Breast epithelium (tissue), 4 donors: Measurements from ENCODE around the gene PAN3. TPM values are rescaled to one million over a fixed set of nuclear protein-coding genes. Genes with fewer than 3 reads are reported as not detected.

Experiments
- DNase-seq, 2 donors: peaks; one replicate each; pipeline ENCODE4 v3.0.0-alpha.2; 2019; ENCODE audit warnings: low spot score in 2 of 2
- H3K27ac ChIP-seq, 2 donors: fragments of 200-600 bp; sonication (generic) in 1 of 2; one replicate each; pipeline ENCODE4 v1.5.1; 2016 to 2019; ENCODE audit warnings: mild to moderate bottlenecking in 1 of 2
- H3K27me3 ChIP-seq, 2 donors: fragments of 200-600 bp; sonication (generic) in 1 of 2; one replicate each; pipeline versions ENCODE4 v1.5.1 to v1.6.0; 2017 to 2019; ENCODE audit warnings: control low read depth in 1 of 2, mild to moderate bottlenecking in 1 of 2
- H3K36me3 ChIP-seq: fragments of 200-600 bp; one replicate; pipeline ENCODE4 v1.5.1; 2019
- H3K4me1 ChIP-seq, 2 donors: fragments of 200-600 bp; sonication (generic); one replicate each; pipeline ENCODE4 v1.5.1; 2016 to 2019; ENCODE audit warnings: control low read depth in 1 of 2
- H3K4me3 ChIP-seq, 3 donors: fragments of 200-600 bp; sonication (generic); 1 replicate in 2 of 3; 2 replicates in 1 of 3; pipeline ENCODE4 v1.5.1; 2016 to 2019; ENCODE audit warnings: mild to moderate bottlenecking in 3 of 3, moderate library complexity in 2 of 3
- H3K9me3 ChIP-seq, 2 donors: fragments of 200-600 bp; sonication (generic) in 1 of 2; one replicate each; pipeline ENCODE4 v1.5.1; 2016 to 2019; ENCODE audit warnings: control low read depth in 1 of 2
- CTCF ChIP-seq, 3 donors: fragments of 450-650 bp; IDR thresholded peaks; one replicate each; pipeline ENCODE4 v1.5.1; 2016 to 2017; ENCODE audit warnings: antibody characterized with exemption in 3 of 3, mild to moderate bottlenecking in 3 of 3, moderate library complexity in 3 of 3
- POLR2A ChIP-seq: fragments of 450-650 bp; IDR thresholded peaks from one replicate; pipeline ENCODE4 v1.6.1; 2016; ENCODE audit warnings: antibody characterized with exemption, mild to moderate bottlenecking, moderate library complexity
- POLR2AphosphoS5 ChIP-seq, 3 donors: sonication (generic); formaldehyde crosslinking; IDR thresholded peaks; one replicate each; pipeline ENCODE4 v1.6.1; 2017; ENCODE audit warnings: antibody characterized with exemption in 3 of 3
- intact Hi-C: fragments of 100-400 bp; cut with DNase I; formaldehyde crosslinking; loops from one replicate; pipeline ENCODE4 v1.15.1; 2023; ENCODE audit warnings: low total_unique reads
- total RNA-seq, 3 donors: library from RNA; depleted of rRNA; stranded (reverse); fragments of >200 nt; gene quantifications; one replicate each; pipeline ENCODE4 v1.1.0, GENCODE V29; 2016

The PAN3 gene
- total RNA-seq, 3 donors from 2014 or later: 39.0 to 75.2 (median 50.8) TPM

- Histone ChIP-seq H3K4me3 (no peak overlapping the region), H3K9me3 (no peaks in the 10 kb centered on the region), H3K4me1 (peaks cover 0 to 2% of the 10 kb centered on the region in 2 donors), H3K27me3 (no peaks in the 10 kb centered on the region), H3K36me3 (no peaks in the 10 kb centered on the region), H3K27ac (no peak overlapping the region)
- no peak for TF ChIP-seq CTCF (IDR thresholded peaks at IDR 0.05)
- TF ChIP-seq POLR2A: no peak
- TF ChIP-seq POLR2AphosphoS5 (IDR thresholded peaks at IDR 0.05): no peak
- DNase-seq: no peak
- intact Hi-C loops: no loop called here
These were observed 182.7 kb downstream of the PAN3 start for GRCh38 chr13:28320884-28321574.

GRCh38 chr13:28321756-28322155 is 183.4 kb downstream of the PAN3 start:
- H3K4me3 ChIP-seq: no peak overlapping the region
- intact Hi-C loops: no loop called here
- peak overlapping the region in 1 of 2 donors; percentile 38 for H3K27ac ChIP-seq
- TF ChIP-seq POLR2AphosphoS5 (IDR thresholded peaks at IDR 0.05) (no peak), CTCF (IDR thresholded peaks at IDR 0.05) (no peak), POLR2A (no peak)
- no peak for DNase-seq
- H3K9me3 ChIP-seq: no peaks in the 10 kb centered on the region
- H3K27me3 ChIP-seq: no peaks in the 10 kb centered on the region
- H3K4me1 ChIP-seq: peaks cover 0 to 2% of the 10 kb centered on the region in 2 donors
- H3K36me3 ChIP-seq: no peaks in the 10 kb centered on the region

- TF ChIP-seq POLR2AphosphoS5 (IDR thresholded peaks at IDR 0.05) (no peak), POLR2A (no peak), CTCF (IDR thresholded peaks at IDR 0.05) (no peak)
- Histone ChIP-seq H3K4me3 (no peak overlapping the region), H3K9me3 (no peaks in the 10 kb centered on the region), H3K36me3 (no peaks in the 10 kb centered on the region), H3K27ac (peak overlapping the region in 1 of 2 donors; percentile 38), H3K4me1 (peaks cover 0 to 2% of the 10 kb centered on the region in 2 donors), H3K27me3 (no peaks in the 10 kb centered on the region)
- no peak for DNase-seq
- intact Hi-C loops: no loop called here
These were observed 184.0 kb downstream of the PAN3 start for GRCh38 chr13:28322256-28322905.

- no peaks in the 10 kb centered on the region for H3K36me3 ChIP-seq
- H3K4me1 ChIP-seq: peaks cover 0 to 2% of the 10 kb centered on the region in 2 donors
- peak; percentile 20 to 59 (median 54) for TF ChIP-seq CTCF (IDR thresholded peaks at IDR 0.05)
- no peak for TF ChIP-seq POLR2AphosphoS5 (IDR thresholded peaks at IDR 0.05)
- TF ChIP-seq POLR2A: no peak
- H3K4me3 ChIP-seq: no peak overlapping the region
- no peaks in the 10 kb centered on the region for H3K9me3 ChIP-seq
- no peak overlapping the region for H3K27ac ChIP-seq
- intact Hi-C loops: no loop called here
- DNase-seq: no peak
- H3K27me3 ChIP-seq: no peaks in the 10 kb centered on the region
These were observed 185.9 kb downstream of the PAN3 start for GRCh38 chr13:28324181-28324789.

GRCh38 chr13:28325022-28325421 is 186.7 kb downstream of the PAN3 start:
- intact Hi-C loops: loop anchor here (5.0 kb wide), 1 partner anchor 93 kb away; no protein-coding TSS in a partner anchor
- Histone ChIP-seq H3K4me1 (peaks cover 0 to 2% of the 10 kb centered on the region in 2 donors), H3K4me3 (no peak overlapping the region), H3K36me3 (no peaks in the 10 kb centered on the region), H3K9me3 (no peaks in the 10 kb centered on the region), H3K27ac (no peak overlapping the region), H3K27me3 (no peaks in the 10 kb centered on the region)
- no peak for DNase-seq
- no peak for TF ChIP-seq CTCF (IDR thresholded peaks at IDR 0.05)
- no peak for TF ChIP-seq POLR2A
- TF ChIP-seq POLR2AphosphoS5 (IDR thresholded peaks at IDR 0.05): no peak
